ENCODE results near the gene KLK4.

Gene KLK4

GRCh38 chr19:50878851-50879250, 32.3 kb downstream of the KLK4 start:
- peaks cover 12% of the 10 kb centered on the region for H3K27me3 ChIP-seq (ENCODE audit: insufficient read depth, poor library complexity, severe bottlenecking)
- no peak for DNase-seq (ENCODE audit: low read depth in 1 of 2, low spot score in 1 of 2)
- TF ChIP-seq CTCF (IDR thresholded peaks at IDR 0.05; ENCODE audit: insufficient read depth, low read length) = no peak
- no peak for TF ChIP-seq GABPA (IDR thresholded peaks at IDR 0.05; ENCODE audit: low read depth)
- TF ChIP-seq REST (IDR thresholded peaks at IDR 0.05; ENCODE audit: insufficient replicate concordance, low read depth) = no peak
- TF ChIP-seq SPI1 (IDR thresholded peaks at IDR 0.05; ENCODE audit: borderline replicate concordance, low read depth) = no peak
- no peak for TF ChIP-seq POLR2AphosphoS5 (IDR thresholded peaks at IDR 0.05; ENCODE audit: low read depth)
- no peak overlapping the region for H3K4me3 ChIP-seq (replicated peaks; ENCODE audit: insufficient read depth, low read length)
- H3K27ac ChIP-seq (replicated peaks) = no peak overlapping the region

GRCh38 chr19:50877338-50877737, 33.9 kb downstream of the KLK4 start:
- Histone ChIP-seq H3K27me3 (ENCODE audit: insufficient read depth, poor library complexity, severe bottlenecking) (peaks cover 12% of the 10 kb centered on the region), H3K4me3 (replicated peaks; ENCODE audit: insufficient read depth, low read length) (no peak overlapping the region), H3K27ac (replicated peaks) (no peak overlapping the region)
- no peak for DNase-seq (ENCODE audit: low read depth in 1 of 2, low spot score in 1 of 2)
- no peak for TF ChIP-seq REST (IDR thresholded peaks at IDR 0.05; ENCODE audit: insufficient replicate concordance, low read depth)
- TF ChIP-seq CTCF (IDR thresholded peaks at IDR 0.05; ENCODE audit: insufficient read depth, low read length) = no peak
- no peak for TF ChIP-seq GABPA (IDR thresholded peaks at IDR 0.05; ENCODE audit: low read depth)
- no peak for TF ChIP-seq POLR2AphosphoS5 (IDR thresholded peaks at IDR 0.05; ENCODE audit: low read depth)

GRCh38 chr19:50876456-50876855, 34.7 kb downstream of the KLK4 start:
- Histone ChIP-seq H3K27ac (replicated peaks) (no peak overlapping the region), H3K4me3 (replicated peaks; ENCODE audit: insufficient read depth, low read length) (no peak overlapping the region), H3K27me3 (ENCODE audit: insufficient read depth, poor library complexity, severe bottlenecking) (peaks cover 12% of the 10 kb centered on the region)
- TF ChIP-seq POLR2AphosphoS5 (IDR thresholded peaks at IDR 0.05; ENCODE audit: low read depth) (no peak), CTCF (IDR thresholded peaks at IDR 0.05; ENCODE audit: insufficient read depth, low read length) (no peak), GABPA (IDR thresholded peaks at IDR 0.05; ENCODE audit: low read depth) (no peak)
- DNase-seq (ENCODE audit: low read depth in 1 of 2, low spot score in 1 of 2) = no peak

GRCh38 chr19:50875795-50876422, 35.3 kb downstream of the KLK4 start:
- Histone ChIP-seq H3K4me3 (replicated peaks; ENCODE audit: insufficient read depth, low read length) (no peak overlapping the region), H3K27ac (replicated peaks) (no peak overlapping the region), H3K27me3 (ENCODE audit: insufficient read depth, poor library complexity, severe bottlenecking) (peaks cover 12% of the 10 kb centered on the region)
- DNase-seq (ENCODE audit: low read depth in 1 of 2, low spot score in 1 of 2) = no peak
- no peak for TF ChIP-seq SPI1 (IDR thresholded peaks at IDR 0.05; ENCODE audit: borderline replicate concordance, low read depth)
- TF ChIP-seq REST (IDR thresholded peaks at IDR 0.05; ENCODE audit: insufficient replicate concordance, low read depth) = no peak
- no peak for TF ChIP-seq GABPA (IDR thresholded peaks at IDR 0.05; ENCODE audit: low read depth)
- no peak for TF ChIP-seq POLR2AphosphoS5 (IDR thresholded peaks at IDR 0.05; ENCODE audit: low read depth)
- TF ChIP-seq CTCF (IDR thresholded peaks at IDR 0.05; ENCODE audit: insufficient read depth, low read length) = no peak

Data from HL-60 (cell line).